HG02678 (cell line): Measurements from ENCODE around the gene TEX30.
"Not testable (repeated sequence)": the region's sequence is repeated elsewhere in the genome, so short reads cannot be mapped to it uniquely, and the experiment has no call there.

Experiments used
- ATAC-seq: cut with Tn5 transposase; IDR thresholded peaks from one replicate; pipeline ENCODE4 v1.9.1; 2021; ENCODE audit warnings: mild to moderate bottlenecking, moderate library complexity; ENCODE audit not compliant: unreplicated experiment

Gene TEX30

DNA sequence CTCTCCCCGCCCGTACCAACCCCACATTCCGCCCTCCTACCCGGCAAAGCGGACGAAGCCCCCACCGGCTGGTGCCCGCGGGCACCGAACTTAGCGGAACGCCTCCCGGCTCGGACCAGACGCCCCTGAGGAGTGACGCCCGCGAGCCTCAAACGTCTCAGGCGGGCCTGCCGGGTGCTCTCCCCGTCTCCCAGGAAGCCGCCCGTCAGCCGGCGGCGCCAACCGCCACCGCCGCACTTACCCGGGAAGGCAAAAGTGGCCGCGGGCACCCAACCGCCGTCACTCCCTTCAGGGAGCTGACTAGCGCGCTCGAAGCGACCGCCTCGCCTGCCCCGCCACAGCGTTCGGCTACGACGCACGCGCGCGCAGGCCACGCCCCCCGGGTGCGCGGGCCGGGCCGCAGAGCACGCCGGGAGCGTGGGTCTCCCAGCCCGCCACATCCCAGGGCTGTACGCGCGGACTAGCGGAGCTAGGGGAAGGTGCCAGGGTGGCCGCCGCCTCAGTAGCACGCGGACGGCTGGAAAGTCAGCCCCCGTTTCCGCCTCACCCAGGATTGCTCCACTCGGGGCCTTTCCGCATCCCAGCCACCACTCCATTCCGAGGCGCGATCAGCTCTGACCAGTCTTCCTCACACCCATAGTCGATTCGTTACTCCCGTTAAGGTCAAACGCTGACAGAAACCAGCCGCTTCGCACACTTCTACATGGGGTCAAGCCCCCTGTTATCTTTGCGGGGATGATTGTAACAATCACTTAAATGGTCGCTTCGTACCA is at the start of gene TEX30:
TSS of gene TEX30 (minus strand) at position 346 of the 773 bp plus-strand sequence. CDS start 3,760 bp downstream, outside the sequence.
- peak; percentile 90 for ATAC-seq

DNA sequence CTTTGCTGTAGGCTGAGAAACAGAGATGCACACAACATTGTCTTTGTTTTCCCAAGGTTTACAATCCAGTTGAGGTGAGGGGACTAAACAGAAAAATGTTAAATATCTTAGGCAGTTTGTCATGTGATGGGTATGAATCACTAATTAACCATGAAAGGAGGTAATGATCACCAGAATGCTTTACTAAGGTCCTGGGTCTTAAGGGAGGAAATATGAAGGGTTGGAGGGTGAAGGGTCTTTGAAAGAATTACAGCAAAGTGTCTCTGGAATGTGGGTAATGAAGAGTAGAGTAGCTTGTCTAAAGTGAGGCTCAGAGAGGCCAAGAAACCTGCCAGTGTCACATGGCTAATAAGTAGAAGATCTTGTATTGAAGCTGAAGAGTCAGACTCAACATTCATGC is 44.3 kb upstream of the TEX30 start:
- no peak for ATAC-seq

DNA sequence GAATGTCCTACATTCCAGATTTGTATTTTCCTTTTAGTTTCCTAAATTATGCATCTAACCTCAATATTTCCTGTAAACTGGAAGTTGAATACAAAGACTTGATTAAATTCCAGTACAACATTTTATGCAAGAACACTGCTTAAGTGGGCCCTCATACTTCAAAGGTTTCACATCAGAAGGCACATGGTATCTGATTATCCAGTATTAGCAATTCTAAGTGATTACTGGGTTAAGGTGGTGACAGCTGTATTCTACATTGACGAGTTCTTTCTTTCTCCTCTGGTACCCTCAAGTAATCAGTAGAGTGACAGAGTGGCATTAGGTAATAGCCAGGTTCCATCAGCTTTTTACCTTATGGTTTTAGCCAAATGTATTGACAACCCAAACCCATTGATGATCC is 43.7 kb upstream of the TEX30 start:
- no peak for ATAC-seq

DNA sequence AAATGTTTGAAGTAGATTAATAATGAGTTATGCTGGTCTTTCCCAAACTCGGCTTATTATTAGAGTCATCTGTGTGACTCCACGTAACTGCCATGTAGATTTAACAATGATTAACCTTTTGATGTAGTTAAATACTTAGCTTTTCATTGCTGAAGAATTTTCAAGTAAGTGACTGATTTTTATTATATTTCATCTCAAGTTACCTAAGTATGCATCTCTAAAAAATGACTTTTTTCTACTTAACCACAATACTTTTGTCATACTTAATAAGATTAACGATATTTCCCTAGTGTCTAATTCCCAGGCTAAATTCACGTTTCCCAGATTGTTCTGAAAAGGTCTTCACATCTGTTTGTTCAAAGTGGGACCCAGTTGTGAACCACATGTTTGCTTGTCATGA is 43.1 kb upstream of the TEX30 start:
- ATAC-seq = no peak

DNA sequence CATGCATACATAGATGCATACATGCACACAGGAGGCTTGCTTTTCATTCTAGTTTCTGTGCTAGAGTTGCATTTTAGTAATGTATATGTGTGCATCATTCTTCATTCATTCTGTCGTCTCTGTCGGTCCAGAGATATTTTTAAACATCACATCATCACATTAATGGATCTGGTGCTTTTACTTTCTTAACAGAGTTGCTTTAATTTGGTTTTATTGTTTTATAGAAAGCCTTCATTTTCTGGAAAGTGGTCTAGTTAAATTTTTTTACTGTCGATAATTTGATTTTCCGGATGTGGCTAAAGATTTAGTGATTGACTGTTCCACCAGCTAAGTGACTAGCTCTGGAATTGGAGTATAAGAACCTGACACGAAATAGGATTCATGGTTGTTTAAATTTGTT is 42.2 kb upstream of the TEX30 start:
- ATAC-seq = no peak

DNA sequence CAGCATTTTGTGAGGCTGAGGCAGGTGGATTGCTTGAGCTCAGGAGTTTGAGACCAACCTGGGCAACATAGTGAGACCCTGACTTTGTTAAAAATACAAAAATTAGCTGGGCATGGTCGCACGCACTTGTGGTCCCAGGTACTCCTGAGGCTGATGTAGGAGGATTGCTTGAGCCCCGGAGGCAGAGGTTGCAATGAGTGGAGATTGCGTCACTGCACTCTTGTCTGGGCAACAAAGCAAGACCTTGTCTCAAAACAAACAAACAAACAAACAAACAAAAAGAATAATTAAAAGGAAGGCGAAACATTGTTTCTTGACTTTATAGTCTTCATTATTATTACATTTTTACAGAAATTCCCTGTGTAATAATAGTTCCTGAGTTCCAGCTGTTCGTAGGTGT is 41.2 kb upstream of the TEX30 start:
- ATAC-seq = no peak

DNA sequence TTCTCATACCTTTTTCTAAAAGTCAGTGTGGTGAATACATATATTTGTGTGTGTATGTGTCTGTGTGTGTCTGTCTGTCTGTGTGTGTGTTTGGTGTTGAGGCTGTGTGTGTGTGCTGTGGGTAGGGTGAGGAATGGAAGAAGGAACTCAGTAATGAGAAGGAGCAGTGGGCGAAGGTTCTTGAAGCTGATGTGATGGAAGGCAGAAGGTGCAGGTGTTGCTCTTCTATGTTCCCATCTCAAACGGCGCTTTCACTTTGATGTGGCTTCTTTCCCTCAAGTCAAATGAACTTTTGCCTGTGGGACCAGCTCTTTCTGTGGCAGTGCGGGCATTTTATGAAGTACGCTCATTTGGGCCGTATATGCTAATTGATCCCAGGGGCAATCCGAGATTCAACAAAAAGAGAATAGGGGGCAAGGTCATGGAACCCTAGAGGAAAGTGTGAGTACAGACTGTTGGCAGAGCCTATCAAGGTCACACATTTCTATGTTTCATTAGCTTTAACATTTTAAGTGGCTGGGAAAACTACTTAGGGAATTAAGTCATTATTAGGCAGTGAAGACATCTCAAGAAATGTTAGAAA is 40.5 kb upstream of the TEX30 start:
- ATAC-seq = no peak

DNA sequence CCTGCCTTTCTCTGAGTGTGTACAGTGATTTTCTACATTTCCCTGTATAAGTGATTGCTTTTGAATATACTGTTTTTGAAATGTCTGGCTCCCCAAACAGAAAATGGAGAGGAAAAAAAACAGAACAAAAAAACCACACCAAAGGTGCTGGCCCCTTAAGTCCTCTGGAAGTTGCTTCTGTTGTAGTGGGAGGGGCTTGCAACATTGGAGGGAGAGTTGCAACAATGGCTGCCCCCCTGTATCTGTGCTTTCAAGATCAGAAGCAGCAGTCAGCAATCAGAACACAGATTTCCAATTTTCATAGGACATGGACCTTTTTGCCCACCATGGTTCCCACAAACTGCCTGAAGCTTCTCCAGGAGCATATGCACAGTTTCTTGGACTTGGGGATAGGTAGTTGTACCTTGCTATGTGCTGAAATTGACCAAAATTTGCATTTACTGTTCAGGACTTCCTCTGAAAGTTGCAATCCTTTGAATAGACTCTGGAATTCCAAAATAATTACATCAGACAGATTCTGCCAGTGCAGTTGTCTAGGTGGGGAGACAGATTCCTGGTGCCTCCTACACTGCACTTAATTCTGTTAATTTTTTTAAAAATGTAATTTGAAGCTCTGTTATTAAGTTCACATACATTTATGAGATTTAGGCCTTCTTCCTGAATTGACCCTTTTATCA is 39.2 kb upstream of the TEX30 start:
- ATAC-seq = no peak

DNA sequence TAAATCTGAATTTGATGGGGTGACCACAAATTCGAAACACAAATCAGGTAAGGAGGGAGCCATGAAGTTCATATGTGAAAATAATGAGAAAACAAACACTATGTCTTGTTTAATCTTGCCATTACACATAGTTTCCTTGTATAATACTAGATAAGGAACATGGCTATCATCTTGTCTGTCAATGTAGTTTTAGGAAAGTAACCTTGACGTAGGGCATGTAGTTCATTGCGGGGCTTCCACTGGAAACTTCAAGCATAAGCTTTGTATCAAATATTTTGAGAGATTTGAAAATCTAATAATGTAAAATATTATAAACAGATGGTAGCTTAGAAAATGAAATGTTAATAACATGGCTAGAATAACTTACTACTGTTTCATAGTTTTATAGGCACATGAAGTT is 34.1 kb upstream of the TEX30 start:
- ATAC-seq = no peak

DNA sequence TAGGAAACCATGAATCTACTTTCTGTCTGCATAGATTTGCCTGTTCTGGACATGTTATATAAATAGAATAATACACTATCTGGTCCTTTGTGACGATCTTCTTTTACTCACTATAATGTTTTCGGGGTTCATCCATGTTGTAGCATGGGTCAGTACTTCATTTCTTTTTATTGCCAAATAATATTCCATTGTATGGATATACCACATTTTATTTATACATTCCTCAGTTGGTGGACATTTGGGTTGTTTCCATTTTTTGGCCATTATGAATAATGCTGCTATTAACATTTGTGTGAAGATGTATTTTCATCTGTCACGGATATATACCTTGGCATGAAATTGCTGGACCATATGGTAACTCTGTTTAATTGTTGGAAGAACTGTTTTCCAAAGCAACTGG is 32.1 kb upstream of the TEX30 start:
- no peak for ATAC-seq

DNA sequence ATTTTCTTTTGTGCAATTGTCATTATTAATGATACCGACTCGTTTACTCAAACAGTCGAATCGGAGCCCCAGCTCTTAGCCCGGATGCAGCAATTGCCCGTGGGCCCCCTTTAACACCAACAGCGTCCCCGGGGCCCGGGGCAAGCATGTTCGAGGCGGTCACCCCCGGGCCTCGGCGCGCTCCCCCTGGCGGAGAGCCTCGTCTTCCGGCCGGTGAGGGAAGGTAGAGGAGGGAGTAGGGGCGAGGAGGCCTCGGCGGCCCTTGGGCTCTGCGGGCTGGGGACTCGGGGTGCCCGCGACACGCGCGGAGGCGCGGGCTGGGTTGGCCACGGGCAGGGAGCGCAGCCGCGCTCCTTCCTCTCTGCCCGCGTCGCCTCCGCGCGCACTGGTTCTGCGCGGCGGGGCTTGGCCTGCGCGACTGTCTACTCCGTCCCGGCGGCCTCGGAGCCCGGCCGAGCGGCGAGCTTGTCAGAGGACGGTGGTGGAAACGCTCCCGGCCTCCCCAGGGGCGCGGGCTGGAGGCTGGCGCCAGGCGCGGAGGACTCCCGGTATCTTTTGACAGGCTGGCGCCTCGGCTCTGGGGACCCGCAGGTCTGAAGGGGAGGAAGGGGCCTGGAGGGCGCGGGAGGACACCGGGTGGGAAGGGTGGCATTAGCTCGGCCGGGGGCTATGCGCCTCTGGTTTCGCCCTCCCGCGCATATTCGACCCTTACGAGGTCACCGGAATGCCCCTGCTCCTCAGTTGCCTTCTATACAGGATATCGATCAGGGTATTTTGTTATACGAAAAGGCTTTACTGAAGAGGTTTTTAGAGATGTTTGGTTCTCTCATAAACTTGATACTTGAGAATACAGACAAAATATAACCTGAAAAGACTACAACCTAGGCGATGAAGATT is 26.8 kb upstream of the TEX30 start:
- peak; percentile 78 for ATAC-seq

DNA sequence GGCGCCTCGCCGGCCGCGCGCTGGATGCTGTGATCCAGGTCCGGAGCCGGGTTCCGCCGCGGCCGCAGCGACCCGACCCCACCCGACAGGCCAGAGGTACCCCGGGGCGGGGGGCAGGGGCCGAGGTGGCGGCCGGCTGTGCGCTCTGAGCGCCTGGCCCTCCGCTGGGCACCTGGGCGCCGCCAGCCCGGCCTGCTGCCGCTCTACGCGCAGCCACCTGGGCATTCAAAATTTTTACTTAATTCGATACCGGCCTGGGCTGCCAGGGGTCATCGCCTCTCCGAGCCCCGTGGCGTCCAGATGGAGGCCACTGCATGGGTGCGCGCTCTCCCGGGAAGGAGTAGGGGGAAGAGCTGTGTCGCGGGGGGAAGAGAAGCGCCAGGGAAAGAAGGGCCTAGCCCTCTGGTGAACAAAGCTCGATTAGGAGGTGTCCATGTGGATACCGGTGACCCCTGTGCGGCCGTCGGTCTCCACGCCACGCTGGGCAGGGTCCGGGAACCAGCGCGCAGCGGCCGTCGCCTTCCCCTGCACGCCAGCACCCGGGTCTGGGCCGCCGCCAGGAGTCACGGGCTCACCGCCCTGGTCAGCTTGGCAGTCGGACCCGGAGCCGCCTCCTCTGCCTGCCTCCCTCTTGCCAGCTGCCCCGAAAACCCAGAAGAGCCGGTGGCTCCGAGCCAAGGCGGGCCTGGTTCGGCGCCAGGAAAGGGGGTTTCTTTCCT is 26.0 kb upstream of the TEX30 start:
- ATAC-seq = peak; percentile 5

DNA sequence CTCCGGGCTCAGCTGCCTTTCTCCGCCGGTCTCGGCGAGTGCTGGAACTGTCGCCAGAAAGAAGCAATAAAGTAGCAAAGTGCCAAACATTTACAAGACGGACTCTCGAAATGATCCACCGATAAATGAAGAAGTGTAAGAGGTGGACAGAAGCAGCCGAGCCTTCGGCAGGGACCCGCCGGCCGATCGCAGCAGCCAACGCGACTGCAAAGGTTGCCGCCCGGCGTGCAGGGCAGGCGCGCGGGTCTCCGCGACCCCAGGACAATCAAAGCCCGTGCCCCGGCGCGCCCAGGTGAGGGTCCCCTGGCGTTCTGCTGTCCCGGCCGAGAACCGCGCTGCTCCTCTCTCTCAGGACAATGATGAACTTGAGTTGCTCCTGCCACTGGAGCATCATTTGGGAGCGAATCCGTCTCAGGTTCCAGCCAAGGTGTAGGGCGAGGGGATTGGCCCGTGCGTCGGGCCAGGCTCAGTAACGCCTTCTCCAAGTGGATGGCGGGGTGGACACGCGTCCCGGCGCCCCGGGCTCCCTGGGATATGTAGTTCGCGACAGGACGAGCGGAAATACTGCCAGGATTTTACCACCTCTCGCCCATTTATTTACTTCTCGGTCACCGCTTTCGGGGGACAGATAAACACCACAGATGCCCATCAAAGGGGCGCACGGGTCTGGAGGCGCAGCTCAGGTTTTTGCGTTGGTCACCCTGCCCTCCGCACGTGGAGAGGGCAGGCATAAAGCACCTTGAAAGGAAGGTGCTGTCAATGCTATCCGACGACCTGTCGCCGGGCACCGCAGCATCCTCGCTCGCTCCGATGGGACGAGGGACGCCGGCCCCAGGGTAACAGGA is 25.2 kb upstream of the TEX30 start, which contains the start of the genes BIVM and POGLUT2:
TSS of gene BIVM (plus strand) at position 539 of the 845 bp plus-strand sequence. CDS start 8,149 bp downstream, outside the sequence.
TSS of gene POGLUT2 (minus strand) at position 396 of the 845 bp plus-strand sequence. CDS start at position 90, 306 bp downstream.
- ATAC-seq = peak; percentile 77

DNA sequence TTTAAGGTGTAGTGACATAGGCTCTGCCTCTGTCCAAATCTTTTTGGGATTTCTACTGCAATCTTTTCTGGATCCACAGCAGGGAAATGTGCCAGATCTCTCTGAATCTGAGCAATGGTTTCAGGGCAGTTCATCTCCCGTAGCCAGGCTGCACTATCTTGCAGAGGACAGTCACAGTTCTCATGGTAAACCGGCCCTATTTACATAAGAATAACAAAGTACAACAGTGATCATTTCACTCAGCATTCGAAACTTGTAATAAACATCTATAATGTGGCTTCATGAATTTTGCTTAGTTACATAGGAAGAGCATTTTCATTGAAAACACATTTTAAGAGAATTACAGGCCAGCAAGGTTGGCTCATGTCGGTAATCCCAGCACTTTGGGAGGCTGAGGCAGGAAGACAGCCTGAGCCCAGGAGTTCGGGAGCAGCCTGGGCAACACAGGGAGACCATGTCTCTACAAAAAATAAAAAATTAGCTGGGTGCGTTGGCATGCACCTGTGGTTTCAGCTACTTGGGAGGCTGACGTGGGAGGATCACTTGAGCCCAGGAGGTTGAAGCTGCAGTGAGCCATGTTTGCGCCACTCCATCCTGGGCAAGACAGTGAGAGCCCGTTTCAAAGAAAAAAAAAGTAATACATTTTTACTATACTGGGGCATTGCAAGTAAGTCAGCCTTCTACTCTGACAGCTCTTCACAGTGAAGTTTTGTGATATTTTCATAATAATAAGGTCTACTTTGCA is 20.2 kb upstream of the TEX30 start:
- ATAC-seq = no peak

DNA sequence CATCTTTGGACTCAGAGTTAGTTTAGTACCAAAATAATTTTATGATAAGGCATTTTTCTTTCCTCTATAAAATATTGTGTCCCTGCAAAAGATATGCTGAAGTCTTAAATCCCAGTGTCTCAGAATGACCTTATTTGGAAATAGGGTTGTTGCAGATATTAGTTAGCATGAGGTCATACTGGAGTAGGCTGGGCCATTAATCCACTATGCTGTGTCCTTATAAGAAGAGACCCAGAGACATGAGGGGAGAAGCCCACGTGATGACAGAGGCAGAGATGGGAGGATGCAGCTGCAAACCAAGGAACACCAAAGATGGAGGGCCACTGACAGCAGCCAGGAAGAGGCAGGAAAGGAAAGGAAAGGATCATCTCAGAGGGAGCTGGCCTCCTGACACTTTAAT is 18.8 kb upstream of the TEX30 start:
- ATAC-seq = no peak

DNA sequence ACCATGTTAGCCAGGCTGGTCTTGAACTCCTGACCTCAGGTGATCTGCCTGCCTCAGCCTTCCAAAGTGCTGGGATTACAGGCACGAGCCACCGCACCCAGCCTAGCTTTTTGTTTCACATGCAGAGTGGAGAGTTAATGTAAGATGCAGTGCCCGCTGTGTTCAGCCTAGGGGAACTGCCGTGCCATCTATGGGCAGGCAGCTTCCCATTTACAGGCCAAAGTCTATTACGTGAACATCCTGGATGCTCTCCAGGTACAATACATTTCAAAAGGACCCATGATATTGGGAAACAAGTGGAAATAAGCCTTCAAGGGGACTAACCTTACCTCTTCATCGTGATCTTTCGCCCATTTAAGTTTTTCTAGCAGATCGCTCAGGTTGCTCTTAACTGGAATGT is 15.1 kb upstream of the TEX30 start:
- ATAC-seq = no peak

DNA sequence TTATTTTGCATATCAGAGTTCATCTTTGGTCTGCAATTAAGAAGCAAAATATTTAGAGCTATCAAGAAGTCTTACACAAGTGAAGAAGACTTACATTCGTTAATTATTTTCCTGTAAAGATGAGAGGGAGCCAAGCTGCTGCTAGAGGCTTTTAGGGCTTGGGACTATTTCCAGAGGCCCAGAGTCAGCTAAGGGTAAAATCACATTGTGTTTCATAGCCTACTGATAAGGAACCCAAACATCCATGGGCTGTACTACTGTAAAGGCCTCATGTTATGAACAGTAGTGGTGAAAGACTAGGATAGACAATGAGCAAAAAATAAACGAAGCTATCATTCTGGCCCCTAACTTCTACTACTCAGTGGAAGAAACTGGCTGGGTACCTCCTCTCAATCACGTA is 10.9 kb upstream of the TEX30 start:
- ATAC-seq = no peak

DNA sequence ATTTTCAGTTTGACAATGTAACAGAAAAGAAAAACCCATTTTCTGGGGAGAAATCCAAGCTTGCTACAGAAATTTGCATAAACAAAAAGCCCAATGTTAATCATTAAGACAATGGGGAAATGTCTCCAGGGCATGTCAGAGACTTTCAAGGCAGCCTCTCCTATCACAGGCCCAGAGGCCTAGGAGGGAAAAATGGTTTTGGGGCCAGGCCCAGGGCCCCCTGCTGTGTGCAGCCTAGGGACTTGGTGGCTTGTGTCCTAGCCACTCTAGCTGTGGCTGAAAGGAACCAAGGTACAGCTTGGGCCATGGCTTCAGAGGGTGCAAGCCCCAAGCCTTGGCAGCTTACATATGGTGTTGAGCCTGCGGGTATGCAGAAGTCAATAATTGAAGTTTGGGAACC is 8.0 kb upstream of the TEX30 start:
- no peak for ATAC-seq

DNA sequence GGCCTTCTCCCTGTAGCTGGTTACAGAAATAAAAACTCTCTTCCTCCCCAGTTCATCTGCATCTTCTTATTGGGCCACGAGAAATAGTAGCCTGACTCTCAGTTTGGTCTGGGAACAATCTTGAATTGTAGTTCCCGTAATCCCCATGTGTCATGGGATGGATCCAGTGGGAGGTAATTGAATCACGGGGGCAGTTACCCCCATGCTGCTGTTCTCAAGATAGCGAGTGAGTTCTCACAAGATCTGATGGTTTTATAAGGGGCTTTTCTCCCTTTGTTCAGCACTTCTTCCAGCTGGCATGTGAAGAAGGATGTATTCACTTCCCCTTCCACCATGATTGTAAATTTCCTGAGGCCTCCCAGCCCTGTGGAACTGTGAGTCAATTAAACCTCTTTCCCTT is 7.1 kb upstream of the TEX30 start:
- not testable (repeated sequence) for ATAC-seq
